Activated CD8-positive, alpha-beta memory T cell treated with anti-CD3 and anti-CD28 coated beads, Interleukin-2, amount 50 U/mL, for 1 hour (primary cell): Measurements from ENCODE around the gene KCNIP4.

Experiments
- DNase-seq: peaks from one replicate; pipeline ENCODE4 v3.0.0-alpha.2; 2020; ENCODE audit errors: extremely low read depth

Gene KCNIP4

GRCh38 chr4:21901281-21901680 is 47.3 kb downstream of the KCNIP4 start:
- no peak for DNase-seq

- DNase-seq, result no peak
These were observed 48.4 kb downstream of the KCNIP4 start for GRCh38 chr4:21900211-21900610.

GRCh38 chr4:21898101-21898500 is 50.5 kb downstream of the KCNIP4 start:
- DNase-seq, result no peak

GRCh38 chr4:21896767-21897166 is 51.8 kb downstream of the KCNIP4 start:
- no peak for DNase-seq

- no peak for DNase-seq
These were observed 55.4 kb downstream of the KCNIP4 start for GRCh38 chr4:21893136-21893535.

- no peak for DNase-seq
These were observed 58.3 kb downstream of the KCNIP4 start for GRCh38 chr4:21890231-21890630.

GRCh38 chr4:21888195-21888976 is 60.2 kb downstream of the KCNIP4 start:
- DNase-seq, result no peak

GRCh38 chr4:21887481-21887880 is 61.1 kb downstream of the KCNIP4 start:
- DNase-seq, result no peak

- no peak for DNase-seq
These were observed 62.8 kb downstream of the KCNIP4 start for GRCh38 chr4:21885770-21886169.

GRCh38 chr4:21885241-21885640 is 63.3 kb downstream of the KCNIP4 start:
- no peak for DNase-seq

- DNase-seq, result no peak
These were observed 64.0 kb downstream of the KCNIP4 start for GRCh38 chr4:21884615-21885014.

- DNase-seq, result no peak
These were observed 66.3 kb downstream of the KCNIP4 start for GRCh38 chr4:21882051-21882839.

- DNase-seq, result no peak
These were observed 69.4 kb downstream of the KCNIP4 start for GRCh38 chr4:21879187-21879586.

GRCh38 chr4:21876711-21877110 is 71.9 kb downstream of the KCNIP4 start:
- DNase-seq, result no peak

GRCh38 chr4:21873145-21873544 is 75.4 kb downstream of the KCNIP4 start:
- DNase-seq, result no peak

GRCh38 chr4:21872101-21872500 is 76.5 kb downstream of the KCNIP4 start:
- DNase-seq, result no peak

GRCh38 chr4:21869978-21870745 is 78.4 kb downstream of the KCNIP4 start:
- no peak for DNase-seq

GRCh38 chr4:21864686-21865085 is 83.9 kb downstream of the KCNIP4 start:
- DNase-seq, result no peak

GRCh38 chr4:21862917-21863316 is 85.7 kb downstream of the KCNIP4 start:
- DNase-seq, result no peak

GRCh38 chr4:21858971-21859370 is 89.6 kb downstream of the KCNIP4 start:
- no peak for DNase-seq

GRCh38 chr4:21856754-21857153 is 91.8 kb downstream of the KCNIP4 start:
- DNase-seq, result no peak

GRCh38 chr4:21856301-21856700 is 92.3 kb downstream of the KCNIP4 start:
- DNase-seq, result no peak
